HG03521 (cell line): ENCODE measurements around the gene WLS.
A peak's percentile ranks its signal among the peaks of the same experiment; 100 is the strongest.
"Not testable (repeated sequence)": the region's sequence is repeated elsewhere in the genome, so short reads cannot be mapped to it uniquely, and the experiment has no call there.

ENCODE experiments used
- ATAC-seq: cut with Tn5 transposase; IDR thresholded peaks from one replicate; pipeline ENCODE4 v1.9.1; 2021; ENCODE audit warnings: mild to moderate bottlenecking, moderate library complexity; ENCODE audit not compliant: unreplicated experiment

WLS gene

DNA sequence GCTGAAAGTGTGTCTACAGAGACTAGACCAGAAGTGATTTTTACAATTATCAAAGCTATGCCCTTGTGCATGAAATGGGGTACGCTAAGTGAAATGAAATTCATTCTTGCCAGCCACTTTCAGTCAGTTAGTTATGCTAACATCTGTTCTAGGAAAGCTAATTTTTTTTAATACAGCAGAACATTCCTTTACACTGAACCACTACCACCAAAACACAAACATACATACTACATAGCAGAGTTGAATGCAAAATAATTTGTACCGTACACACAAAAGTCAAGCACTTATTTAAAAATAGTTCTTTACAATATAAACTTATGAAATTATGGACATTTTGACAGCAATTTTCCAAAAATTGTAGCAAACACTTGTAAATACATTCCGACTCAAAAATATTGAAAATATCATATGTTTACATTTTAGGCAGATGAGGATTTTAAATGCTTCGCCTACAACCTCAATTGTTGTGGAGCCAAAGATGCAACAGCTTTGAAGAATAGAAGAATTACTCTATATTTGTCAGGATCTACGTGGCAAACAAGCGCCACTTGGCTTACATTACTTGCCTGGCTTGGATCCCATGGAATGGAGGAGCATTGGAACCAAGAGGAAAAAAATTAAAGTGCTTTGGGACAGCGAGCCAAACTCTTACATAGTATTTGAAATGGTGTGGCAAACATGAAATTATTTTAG is 30.6 kb downstream of the WLS start:
- ATAC-seq = no peak

DNA sequence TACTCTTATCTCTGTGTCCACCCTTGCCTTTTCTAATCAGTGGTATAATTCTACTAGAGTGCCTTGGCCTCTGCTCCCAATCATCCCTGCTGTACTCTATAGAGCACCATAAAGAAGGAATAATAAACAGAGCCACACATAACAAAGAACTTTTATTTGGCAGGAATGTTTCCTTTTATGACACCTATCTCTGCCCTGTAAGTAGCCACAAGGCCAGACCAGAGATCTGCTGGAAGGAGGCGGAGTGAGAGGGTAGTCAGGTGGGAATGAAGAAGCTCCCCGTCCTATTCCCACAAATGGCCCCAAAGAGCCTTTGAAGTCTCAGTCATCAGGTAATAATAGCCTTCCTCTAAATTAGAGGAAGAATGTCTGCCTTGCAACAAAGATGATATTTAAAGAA is 32.7 kb downstream of the WLS start:
- ATAC-seq = no peak

DNA sequence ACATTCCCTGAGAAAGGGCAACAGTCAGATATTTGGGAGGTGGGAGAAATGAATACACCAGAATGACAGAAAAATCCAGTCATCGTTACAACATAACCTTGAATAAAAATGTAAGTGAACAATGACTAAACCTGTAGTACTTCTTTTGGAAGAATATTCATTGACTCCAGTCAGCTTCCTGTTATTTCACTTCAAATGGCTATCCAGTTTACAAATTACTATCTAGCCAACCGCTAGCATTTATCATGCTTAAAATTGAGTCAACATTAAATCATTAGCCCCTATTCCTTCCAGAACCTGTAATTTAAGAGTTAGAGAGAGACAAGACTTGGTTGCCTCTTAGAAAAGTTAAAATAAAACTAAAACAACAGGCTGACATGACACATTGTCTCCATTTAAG is 33.6 kb downstream of the WLS start:
- no peak for ATAC-seq

DNA sequence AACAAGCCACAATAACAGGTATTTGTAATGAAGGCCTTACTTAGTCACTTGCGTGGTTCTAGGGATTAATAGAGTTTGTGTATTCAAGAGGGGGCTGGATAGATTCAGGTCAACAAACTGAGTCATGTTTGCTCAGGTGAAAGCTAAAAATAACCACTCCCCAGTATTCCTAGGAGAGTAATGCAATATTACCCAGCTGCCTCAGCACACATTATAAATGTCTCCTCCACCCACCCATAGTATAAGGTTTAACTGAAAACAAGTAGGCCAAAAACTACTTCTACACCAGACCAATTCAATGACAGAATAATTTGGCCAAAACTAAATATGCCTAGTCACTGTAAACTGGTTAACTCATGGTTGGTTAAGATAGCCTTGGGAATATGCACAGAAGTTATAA is 34.4 kb downstream of the WLS start:
- no peak for ATAC-seq

DNA sequence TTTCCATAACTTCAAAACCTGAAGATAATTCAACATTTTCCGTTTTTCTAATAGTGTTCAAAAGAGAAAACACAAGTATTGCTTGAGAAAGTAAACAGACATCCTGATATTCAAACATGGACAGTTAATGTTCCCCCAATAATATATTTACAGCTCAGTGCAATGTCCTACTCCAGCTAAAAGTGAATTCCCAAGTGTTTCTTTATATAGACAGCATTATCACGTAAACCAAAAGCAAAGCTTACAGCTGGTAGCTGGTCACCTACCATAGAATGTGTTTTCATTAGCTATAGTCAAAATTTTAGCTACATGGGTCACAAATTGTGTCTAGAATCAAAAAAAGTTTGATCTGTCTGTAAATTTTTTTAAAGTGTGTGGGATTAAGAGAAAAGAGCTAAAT is 34.9 kb downstream of the WLS start:
- no peak for ATAC-seq

DNA sequence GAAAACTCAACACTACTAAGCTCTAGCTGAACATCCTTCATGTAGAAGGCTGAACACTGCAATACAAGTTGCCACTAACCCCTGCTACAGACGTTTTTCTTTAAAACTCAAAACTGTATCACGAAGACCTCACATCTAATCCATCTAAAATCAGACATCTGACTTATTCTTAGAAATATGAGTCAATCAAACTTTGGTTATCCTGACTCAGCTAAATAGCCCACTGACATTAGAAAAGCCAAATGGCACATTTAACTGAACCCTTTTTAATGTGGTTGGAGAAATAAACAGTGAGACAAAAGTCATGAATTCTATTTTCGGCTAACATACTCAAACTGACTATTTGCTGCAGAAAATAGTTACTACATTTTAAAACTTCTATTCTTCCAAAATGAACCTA is 35.6 kb downstream of the WLS start:
- no peak for ATAC-seq

DNA sequence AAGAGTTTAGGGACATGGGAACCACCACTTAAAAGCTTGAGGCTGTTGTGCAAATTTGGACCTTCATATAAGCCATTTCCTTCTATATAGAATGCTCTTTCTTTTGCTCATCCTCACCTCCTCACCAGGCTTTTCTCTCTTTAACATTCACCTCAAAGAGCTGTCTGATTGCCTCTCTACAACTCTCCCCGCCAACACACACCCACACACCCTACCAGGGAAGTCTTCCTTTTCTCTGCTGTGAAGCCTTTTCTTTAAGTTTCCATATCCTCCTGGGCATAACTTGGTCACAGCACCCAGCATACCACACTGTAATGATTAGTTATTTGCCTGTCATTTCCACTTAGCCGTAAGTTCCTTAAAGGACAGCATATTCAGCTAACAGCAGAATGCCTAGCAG is 40.6 kb downstream of the WLS start:
- no peak for ATAC-seq

DNA sequence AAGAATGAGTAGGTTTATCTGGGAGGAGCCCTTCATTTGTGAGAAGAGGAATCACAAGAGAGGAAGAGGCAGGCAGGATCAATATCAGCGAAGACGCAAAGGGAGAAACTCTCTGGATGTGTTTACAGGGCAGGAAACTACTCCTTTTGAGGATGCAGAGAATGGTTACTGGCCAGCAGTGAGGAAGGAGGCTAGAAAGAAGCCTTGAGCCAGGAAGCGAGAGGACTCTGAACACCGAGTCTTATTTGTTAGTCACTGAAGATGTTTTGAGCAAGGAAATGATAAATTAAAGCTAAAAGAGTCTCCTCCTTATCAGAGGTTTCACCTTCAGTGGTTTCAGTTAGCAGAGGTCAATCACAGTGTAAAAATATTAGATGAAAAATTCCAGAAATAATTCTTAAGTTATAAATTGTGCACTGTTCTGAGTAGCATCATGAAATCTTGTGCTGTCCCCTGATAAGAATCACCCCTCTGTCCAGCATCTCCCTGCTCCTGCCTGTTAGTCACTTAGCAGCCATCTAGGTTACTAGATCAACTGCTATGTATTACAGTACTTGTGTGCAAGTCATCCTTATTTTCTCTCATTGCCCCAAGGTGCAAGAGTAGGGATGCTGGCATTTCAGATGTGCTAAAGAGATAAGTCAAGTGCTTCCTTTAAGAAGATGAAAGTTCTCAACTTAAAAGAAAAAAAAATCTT is 43.5 kb downstream of the WLS start:
- no peak for ATAC-seq

DNA sequence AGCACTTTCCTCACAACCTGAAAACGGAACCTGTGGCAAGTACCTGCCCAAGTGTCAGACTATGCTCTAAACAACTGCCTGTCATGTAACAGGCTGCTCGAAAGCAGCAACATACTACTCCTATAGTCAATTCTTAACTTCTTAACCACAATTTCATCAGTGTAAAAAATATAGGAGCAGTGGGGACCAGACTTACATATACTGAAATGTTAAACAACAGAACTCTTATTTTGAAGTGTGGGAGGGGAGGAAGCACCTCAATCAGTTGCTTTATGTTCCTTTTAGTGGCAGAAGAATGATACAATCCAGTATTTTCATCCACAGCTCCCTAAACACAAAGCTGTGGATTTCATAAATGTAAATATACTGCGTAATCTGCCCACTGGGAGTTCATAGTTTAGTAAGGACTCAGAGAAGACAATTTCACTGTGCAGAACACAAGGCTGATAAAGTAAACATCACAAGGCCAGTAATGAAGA is 44.2 kb downstream of the WLS start:
- no peak for ATAC-seq

DNA sequence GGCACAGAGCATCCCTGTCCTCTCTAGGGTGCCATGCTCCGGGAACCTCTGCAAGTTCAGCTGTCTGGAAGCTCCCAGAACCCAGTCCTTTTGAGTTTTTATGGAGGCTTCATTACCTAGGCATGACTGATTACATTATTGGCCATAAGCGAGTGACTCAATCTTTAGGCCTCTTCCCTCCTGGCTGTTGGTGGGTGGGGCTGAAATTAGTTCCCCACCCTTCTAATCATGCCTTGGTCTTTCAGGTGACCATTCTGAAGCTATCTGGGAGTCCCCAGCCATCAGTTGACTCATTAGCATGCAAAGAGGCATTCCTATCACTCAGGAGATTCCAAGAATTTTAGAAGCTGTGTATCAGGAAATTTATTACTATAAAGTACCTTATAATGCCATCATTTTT is 46.6 kb downstream of the WLS start:
- no peak for ATAC-seq

DNA sequence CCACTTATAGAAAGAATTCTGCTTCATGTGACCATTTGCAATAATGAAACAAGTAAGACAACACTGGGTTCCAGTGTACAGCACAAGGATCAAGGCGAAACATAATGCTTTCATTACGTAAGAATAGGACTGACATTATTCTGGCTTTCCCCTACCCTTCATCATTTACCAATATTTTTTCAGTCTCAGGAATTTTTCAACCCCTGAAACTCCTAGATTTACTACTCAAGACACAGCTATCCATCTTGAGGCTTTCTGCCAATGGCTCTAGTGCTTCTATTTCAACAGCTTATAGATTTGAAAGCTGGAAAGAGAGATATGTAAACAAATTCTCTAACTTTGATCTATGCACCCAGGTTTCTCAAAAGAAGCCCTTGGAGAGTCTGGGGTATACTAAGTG is 48.4 kb downstream of the WLS start:
- ATAC-seq = no peak

DNA sequence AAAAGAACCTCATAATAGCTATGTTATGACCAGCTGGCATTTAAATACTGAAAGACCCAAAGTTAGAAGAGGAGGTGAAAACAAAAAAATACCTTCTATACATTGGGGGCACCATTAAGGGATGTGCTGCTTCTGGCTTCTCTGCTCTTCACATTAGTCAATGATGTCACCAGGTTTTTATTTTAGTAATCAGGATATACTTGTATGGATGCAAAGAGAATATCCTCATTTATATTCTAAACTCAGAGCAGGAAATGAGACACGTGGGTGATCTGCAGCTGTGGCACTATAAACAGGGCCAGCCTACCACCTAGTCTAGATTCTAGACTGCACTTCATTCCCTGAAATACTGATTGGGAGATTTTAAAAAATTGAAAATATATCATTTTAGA is 51.2 kb downstream of the WLS start:
- ATAC-seq = no peak

DNA sequence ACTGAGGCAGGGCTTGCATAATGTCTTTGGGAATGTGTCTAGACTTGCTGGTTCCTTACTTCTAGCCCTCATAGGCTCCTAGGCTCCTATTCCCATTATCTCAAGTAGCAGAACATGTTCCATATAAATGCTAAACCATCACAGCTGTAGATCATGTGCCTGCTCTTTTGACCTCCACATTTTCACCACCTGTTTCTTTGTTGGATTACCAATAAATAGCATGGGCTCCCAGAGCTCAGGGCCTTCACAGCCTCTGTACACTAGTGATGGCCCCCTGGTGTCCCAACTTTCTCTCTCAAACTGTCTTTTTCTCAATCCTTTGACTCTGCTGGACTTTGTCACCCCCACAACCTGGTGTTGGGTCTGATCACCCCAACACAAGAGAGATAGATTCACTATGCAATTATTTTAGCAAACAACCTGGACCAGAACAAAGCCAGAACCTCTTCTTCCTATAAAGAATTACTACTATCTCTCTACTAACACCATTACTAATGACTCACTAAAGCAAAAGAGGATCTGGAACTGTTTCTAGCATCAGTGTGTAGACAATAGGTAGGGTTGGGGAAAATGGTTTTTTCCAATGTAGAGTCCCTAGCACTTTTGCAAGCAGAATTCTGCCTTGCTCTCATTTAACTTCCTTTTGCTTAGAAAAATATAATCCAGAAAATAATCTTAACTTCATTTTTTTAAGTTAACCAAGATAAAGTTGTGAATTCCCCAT is 51.7 kb downstream of the WLS start:
- ATAC-seq = no peak

DNA sequence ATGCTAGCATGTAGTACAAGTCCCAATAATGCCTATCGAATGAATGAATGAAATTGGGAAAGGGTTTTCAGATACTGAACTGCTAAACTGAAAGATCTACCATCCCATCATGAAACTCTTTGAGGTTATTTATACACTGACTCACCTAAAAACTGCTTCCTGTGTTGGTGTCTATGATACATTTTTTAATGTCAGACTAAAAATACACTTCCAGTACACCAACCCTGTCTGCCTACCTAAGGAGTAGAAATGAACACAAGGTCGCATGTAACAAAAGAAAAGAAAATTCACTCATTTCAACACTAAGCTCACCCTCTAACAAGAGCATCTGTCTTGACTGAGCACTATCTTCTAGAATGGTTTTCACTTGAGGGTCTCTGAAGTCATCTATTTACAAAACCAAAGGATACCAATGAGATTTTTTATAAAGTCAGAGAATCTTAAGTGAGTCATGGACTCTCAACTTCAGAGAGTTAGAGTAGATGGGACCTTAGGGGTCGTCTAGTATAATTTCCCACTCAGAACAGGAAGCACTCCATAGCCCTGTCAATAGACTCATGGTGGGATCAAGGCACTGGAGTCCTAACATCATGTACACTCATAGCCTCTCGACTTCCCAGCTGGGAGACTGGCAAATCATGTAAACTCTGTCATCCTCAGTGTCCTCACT is 53.4 kb downstream of the WLS start:
- ATAC-seq = peak; percentile 43

DNA sequence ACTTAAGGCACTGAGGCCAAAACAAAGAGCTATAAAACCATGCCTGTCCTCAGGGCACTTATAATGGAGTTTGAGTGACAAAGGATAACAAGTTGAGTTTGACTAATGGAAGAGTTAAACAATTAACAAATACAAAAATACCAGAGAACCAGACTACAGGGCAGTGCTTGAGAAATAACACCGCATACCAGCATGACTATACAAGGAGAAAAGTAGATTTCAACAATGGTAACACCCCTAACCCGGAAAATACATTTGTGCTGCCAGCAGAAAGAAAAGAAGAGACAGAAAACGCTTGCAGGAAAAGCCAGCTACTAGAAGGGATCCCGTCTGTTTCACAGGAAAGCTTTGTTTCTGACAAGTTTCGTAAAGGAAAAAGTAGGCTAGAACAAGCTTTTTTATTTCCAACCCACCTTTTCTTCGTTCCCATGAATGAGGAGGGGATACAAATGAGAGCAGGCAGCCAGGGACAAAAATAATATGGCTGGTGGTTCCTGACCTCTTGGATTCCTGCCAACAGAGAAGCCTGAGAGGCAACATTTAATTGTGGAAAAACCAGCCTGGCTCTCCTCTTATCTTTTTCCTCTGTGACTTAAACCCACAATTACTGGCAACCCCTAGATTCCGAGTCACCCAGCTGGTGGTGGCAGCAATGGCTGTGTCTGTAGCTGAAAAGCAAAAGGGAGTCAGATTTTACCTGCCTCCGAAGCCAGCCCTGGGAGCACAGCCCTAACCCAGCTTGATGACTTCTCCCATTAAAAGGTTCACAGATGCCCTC is 56.5 kb downstream of the WLS start:
- no peak for ATAC-seq

DNA sequence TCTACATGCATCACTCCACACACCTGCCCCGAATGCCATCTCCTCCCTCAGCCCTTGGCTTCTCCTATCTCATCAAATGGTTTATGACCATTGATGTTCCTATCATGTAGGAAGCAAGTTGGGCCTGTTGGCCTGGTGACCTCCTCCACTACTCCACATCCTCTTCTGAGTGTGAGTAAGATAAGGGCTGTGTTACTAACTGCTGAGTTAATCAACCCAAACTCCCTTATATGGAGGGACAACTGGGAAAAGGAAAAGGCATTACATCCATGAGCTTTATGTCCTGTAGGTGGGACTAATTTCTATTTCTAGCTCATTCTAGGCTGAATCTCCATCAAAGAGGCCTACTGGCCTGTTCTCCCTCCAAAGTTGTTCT is 57.6 kb downstream of the WLS start:
- no peak for ATAC-seq

DNA sequence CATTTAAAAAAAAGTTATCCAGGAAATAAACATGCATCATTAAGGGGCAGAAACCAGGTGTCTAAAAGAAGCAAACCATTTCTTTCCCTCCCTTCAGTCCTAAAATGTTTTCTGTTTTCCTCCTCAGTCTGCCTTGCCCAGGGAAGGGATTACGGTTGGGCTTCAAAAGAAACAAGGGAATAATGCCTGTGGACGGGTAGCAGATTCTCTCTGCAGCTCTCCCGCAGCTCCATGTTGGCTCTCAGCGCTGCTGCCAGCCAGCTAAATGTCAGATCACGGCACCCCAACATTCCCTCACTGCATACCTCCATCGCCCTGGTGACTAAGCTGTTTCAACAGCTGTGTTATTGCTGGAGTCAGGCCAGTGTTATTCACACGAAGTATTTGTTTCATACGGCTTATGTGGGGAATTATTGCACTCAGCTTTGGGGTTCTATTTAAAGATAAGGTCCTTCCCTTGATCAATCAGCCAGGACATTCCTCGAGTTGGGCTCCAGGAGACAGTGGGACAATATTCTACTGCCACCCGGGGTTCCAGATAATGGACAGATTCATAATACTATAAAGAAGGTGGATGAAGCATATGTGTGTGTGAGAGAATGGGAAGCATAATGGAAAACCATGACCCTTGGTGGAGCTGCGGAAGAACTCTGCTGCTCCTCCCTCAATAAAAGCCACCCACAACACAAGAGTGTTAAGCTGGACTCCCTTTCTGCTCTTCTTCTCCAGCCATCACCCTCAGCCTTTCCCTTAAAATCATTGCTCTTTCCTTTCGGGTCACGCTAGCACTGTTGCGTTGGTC is 58.2 kb downstream of the WLS start:
- ATAC-seq = no peak

DNA sequence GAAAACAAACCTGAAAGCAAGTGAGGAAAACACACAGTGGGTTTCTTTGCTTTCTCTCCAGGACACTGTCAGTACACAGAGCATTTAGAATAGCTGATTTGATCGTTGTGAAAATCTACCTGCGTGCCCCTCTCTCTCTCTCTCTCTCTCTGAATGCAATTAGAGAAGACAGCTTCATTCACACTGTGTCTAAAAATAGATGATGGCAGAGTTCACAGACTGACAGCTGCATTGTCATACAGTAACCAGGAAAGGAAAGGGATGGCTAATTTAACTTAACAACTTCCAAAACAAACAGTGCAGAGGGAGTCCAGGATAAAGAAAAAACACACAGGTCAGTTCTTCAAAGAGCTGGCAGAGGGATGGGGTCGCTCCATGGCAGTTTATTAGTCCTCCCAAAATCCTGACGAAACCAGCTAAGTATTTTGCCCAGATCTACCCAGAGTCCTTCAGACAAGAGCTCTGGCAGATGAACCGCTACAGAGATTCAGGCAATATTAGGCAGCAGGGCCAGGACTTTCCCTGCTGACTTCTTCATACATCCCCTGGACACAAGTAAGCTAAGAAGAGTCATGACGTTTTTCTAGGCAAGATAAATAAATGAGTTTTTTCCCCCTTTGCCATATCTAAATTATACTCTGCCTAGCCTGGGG is 58.9 kb downstream of the WLS start:
- no peak for ATAC-seq

DNA sequence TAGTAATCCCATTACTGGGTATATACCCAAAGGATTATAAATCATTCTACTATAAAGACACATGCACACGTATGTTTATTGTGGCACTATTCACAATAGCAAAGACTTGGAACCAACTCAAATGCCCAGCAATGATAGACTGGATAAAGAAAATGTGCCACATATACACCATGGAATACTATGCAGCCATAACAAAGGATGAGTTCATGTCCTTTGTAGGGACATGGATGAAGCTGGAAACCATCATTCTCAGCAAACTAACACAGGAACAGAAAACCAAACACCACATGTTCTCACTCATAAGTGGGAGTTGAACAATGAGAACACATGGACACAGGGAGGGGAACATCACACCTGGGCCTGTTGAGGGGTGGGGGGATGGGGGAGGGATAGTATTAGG is 60.5 kb downstream of the WLS start:
- not testable (repeated sequence) for ATAC-seq
